Activated CD4-positive, CD25-positive, alpha-beta regulatory T cell treated with anti-CD3 and anti-CD28 coated beads, Interleukin-2, amount 50 U/mL, for 72 hours (primary cell): ENCODE measurements around the gene ZNF230.

Experiments
- DNase-seq: peaks from one replicate; pipeline ENCODE4 v3.0.0; 2021

The ZNF230 gene

GRCh38 chr19:44050740-44051649, 48.2 kb downstream of the ZNF230 start:
- no peak for DNase-seq

GRCh38 chr19:44051650-44052402, 49.1 kb downstream of the ZNF230 start, which contains the start of gene ZNF223:
Gene ZNF223, plus strand, starts transcription at chr19:44052036. Its CDS starts 3,141 bp downstream, at chr19:44055177.
- peak; percentile 49 for DNase-seq

- no peak for DNase-seq
Observed at GRCh38 chr19:44055870-44056269, 53.1 kb downstream of the ZNF230 start.

- no peak for DNase-seq
Observed at GRCh38 chr19:44059229-44059628, 56.5 kb downstream of the ZNF230 start.

DNA sequence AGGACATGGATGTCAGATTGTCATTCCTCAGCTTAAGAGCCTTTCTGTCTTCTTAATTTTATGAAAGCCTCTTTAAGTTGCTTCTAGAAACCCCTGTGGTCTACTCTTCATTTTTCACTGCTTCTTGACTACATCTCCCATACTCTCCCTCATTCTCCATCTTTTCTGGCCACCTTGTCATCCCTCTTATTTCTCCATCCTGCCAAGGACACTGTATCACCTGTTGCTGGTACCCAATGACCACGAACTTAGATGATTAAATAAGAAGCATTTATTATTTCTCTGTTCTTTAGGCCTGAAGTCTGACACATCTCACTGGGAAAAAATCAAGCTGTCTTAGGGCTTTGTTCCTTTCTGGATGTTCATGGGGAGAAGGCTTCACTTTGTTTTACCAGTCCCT, 58.3 kb downstream of the ZNF230 start:
- no peak for DNase-seq
